GM21619 (cell line): ENCODE measurements around the gene SLC1A3.
"Not testable (repeated sequence)": the region's sequence is repeated elsewhere in the genome, so short reads cannot be mapped to it uniquely, and the experiment has no call there.

Experiments
- ATAC-seq: cut with Tn5 transposase; IDR thresholded peaks from one replicate; pipeline ENCODE4 v1.9.1; 2021; ENCODE audit not compliant: unreplicated experiment

Gene SLC1A3

GRCh38 chr5:36606428-36607113, at the start of gene SLC1A3:
SLC1A3 (plus strand) TSS chr5:36606606; CDS start chr5:36608424, 1,818 bp downstream.
- ATAC-seq = peak; percentile 86

- no peak for ATAC-seq
Observed at GRCh38 chr5:36558641-36559040, 47.8 kb upstream of the SLC1A3 start.

- ATAC-seq = no peak
Observed at GRCh38 chr5:36561601-36562000, 44.8 kb upstream of the SLC1A3 start.

GRCh38 chr5:36569491-36569890, 36.9 kb upstream of the SLC1A3 start:
- ATAC-seq = no peak

- no peak for ATAC-seq
Observed at GRCh38 chr5:36570301-36571095, 35.9 kb upstream of the SLC1A3 start.

- ATAC-seq = no peak
Observed at GRCh38 chr5:36571401-36572042, 34.9 kb upstream of the SLC1A3 start.

- ATAC-seq = no peak
Observed at GRCh38 chr5:36573438-36573837, 33.0 kb upstream of the SLC1A3 start.

GRCh38 chr5:36575361-36575781, 31.0 kb upstream of the SLC1A3 start:
- no peak for ATAC-seq

- no peak for ATAC-seq
Observed at GRCh38 chr5:36576721-36577120, 29.7 kb upstream of the SLC1A3 start.

- not testable (repeated sequence) for ATAC-seq
Observed at GRCh38 chr5:36579858-36580257, 26.5 kb upstream of the SLC1A3 start.

- no peak for ATAC-seq
Observed at GRCh38 chr5:36581070-36581469, 25.3 kb upstream of the SLC1A3 start.

GRCh38 chr5:36584009-36584875, 22.2 kb upstream of the SLC1A3 start:
- ATAC-seq = no peak

- no peak for ATAC-seq
Observed at GRCh38 chr5:36585701-36586100, 20.7 kb upstream of the SLC1A3 start.

GRCh38 chr5:36587354-36587753, 19.1 kb upstream of the SLC1A3 start:
- no peak for ATAC-seq

- not testable (repeated sequence) for ATAC-seq
Observed at GRCh38 chr5:36589735-36590134, 16.7 kb upstream of the SLC1A3 start.

GRCh38 chr5:36590513-36591286, 15.7 kb upstream of the SLC1A3 start:
- no peak for ATAC-seq

- no peak for ATAC-seq
Observed at GRCh38 chr5:36593867-36594266, 12.5 kb upstream of the SLC1A3 start.

GRCh38 chr5:36596247-36596646, 10.2 kb upstream of the SLC1A3 start:
- ATAC-seq = no peak

- ATAC-seq = no peak
Observed at GRCh38 chr5:36596756-36597155, 9.7 kb upstream of the SLC1A3 start.

- no peak for ATAC-seq
Observed at GRCh38 chr5:36598045-36598444, 8.4 kb upstream of the SLC1A3 start.
